ENCODE results near the gene ERBB4. TPM values are rescaled to one million over a fixed set of nuclear protein-coding genes. Genes with fewer than 3 reads are reported as not detected.

Gene ERBB4
- total RNA-seq, 4 donors from 2014 or later: 0.16 to 12.7 (median 0.27) TPM; not detected in 1

DNA sequence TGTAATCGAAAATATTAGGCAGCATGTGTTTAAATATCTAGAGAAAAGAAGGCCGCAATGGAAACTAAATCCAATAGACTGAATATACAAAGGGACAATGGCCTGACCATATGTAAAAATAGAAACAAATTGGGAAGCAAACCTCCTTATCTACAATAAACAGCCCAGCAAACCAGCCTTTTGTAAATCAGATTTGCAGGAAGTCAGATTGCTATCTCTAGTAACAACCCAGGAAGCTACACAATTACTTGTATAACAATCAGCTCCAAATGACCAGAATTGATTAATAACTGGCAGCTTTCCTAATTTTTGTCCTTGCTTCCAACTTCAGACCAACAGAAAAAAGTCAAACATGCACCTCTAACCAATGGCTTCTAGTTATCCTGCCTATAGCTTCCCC, 1122.2 kb downstream of the ERBB4 start:
- WGBS, 2 donors (ENCODE audit: low coverage in 1 of 2): 75 to 86% methylated on average over 2 of the region's 2 CpGs
- TF ChIP-seq, protein P1, sequence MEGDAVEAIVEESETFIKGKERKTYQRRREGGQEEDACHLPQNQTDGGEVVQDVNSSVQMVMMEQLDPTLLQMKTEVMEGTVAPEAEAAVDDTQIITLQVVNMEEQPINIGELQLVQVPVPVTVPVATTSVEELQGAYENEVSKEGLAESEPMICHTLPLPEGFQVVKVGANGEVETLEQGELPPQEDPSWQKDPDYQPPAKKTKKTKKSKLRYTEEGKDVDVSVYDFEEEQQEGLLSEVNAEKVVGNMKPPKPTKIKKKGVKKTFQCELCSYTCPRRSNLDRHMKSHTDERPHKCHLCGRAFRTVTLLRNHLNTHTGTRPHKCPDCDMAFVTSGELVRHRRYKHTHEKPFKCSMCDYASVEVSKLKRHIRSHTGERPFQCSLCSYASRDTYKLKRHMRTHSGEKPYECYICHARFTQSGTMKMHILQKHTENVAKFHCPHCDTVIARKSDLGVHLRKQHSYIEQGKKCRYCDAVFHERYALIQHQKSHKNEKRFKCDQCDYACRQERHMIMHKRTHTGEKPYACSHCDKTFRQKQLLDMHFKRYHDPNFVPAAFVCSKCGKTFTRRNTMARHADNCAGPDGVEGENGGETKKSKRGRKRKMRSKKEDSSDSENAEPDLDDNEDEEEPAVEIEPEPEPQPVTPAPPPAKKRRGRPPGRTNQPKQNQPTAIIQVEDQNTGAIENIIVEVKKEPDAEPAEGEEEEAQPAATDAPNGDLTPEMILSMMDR (IDR thresholded peaks at IDR 0.05): no peak
- TF ChIP-seq POLR2A (IDR thresholded peaks at IDR 0.05) (no peak), EP300 (IDR thresholded peaks at IDR 0.05; ENCODE audit: low read depth) (no peak), POLR2AphosphoS5 (IDR thresholded peaks at IDR 0.05) (no peak)

DNA sequence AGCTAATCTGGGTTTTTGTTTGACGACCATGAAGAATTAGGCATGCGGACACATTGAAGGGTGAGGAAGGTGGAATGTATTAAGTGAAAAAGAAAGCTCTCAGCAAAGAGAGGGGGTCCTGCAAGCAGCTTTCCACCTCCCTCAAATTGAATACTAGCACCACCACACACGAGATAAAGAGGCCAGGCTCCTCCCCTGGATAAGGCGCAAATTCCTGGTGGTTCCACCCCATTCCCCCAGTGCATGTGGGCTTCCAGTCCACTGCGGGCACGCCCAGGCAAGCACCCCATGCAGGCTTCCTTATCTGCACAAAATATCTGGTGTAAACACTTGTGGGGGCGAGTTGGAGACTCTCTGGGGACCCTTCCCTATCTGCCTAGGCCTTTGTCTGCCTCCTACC, 1124.9 kb downstream of the ERBB4 start:
- Histone ChIP-seq H3K36me3 (no peaks in the 10 kb centered on the region), H3K27ac (no peak overlapping the region), H3K4me3 (no peak overlapping the region), H3K9me3 (peaks cover 0 to 3% of the 10 kb centered on the region in 2 donors), H3K27me3 (no peaks in the 10 kb centered on the region), H3K4me1 (no peaks in the 10 kb centered on the region)
- no peak for DNase-seq
- intact Hi-C loops (cut with DNase I; ENCODE audit: low total_unique reads): no loop called here
- TF ChIP-seq EP300 (IDR thresholded peaks at IDR 0.05; ENCODE audit: low read depth) (no peak), POLR2A (IDR thresholded peaks at IDR 0.05) (no peak), POLR2AphosphoS5 (IDR thresholded peaks at IDR 0.05) (no peak)
- TF ChIP-seq, protein P1 (IDR thresholded peaks at IDR 0.05): no peak
- in situ Hi-C loops (cut with MboI; ENCODE audit: low pct_ligation_motif_present in 1 of 4, low pct_unique_long_range_greater_than_20kb in 1 of 4, low sequenced_read_pairs in 3 of 4): no loop called here
- WGBS, 2 donors (ENCODE audit: low coverage in 1 of 2): 86 to 92% methylated on average over 4 to 7 of the region's 7 CpGs

More for the DNA sequence above, 1122.2 kb downstream of the ERBB4 start:
- peaks cover 0 to 3% of the 10 kb centered on the region in 2 donors for H3K9me3 ChIP-seq
- intact Hi-C loops (cut with DNase I; ENCODE audit: low total_unique reads) (no loop called here), in situ Hi-C loops (cut with MboI; ENCODE audit: low pct_ligation_motif_present in 1 of 4, low pct_unique_long_range_greater_than_20kb in 1 of 4, low sequenced_read_pairs in 3 of 4) (no loop called here)
- no peak for DNase-seq
- no peaks in the 10 kb centered on the region for H3K4me1 ChIP-seq
- no peaks in the 10 kb centered on the region for H3K27me3 ChIP-seq
- no peak overlapping the region for H3K27ac ChIP-seq
- H3K4me3 ChIP-seq: no peak overlapping the region
- H3K36me3 ChIP-seq: no peaks in the 10 kb centered on the region

DNA sequence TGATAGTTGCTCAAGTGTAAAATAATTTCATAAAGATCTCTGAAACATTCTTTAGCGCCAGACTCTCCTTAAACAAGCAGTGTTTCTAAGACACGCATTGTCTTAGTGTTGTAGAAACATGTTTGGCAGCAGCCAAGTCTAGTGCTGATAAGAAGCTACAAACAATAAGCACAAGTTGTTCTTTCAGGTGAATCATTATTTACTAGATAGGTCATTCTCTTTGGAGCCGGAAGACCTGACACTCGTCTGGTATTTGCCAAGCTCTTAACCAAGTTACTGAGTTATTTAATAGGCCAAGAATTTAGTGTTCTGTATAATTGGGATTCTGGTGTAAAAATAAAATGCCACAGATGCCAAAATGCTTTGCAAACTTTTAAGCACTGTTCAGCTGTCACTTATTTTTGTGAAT, 1130.1 kb downstream of the ERBB4 start:
- TF ChIP-seq EP300 (IDR thresholded peaks at IDR 0.05; ENCODE audit: low read depth): no peak
- TF ChIP-seq, protein P1 (IDR thresholded peaks at IDR 0.05): no peak
- no peak for TF ChIP-seq POLR2AphosphoS5 (IDR thresholded peaks at IDR 0.05)
- no peak for TF ChIP-seq POLR2A (IDR thresholded peaks at IDR 0.05)
- intact Hi-C loops (cut with DNase I; ENCODE audit: low total_unique reads) (no loop called here), in situ Hi-C loops (cut with MboI; ENCODE audit: low pct_ligation_motif_present in 1 of 4, low pct_unique_long_range_greater_than_20kb in 1 of 4, low sequenced_read_pairs in 3 of 4) (no loop called here)
- Histone ChIP-seq H3K9me3 (no peaks in the 10 kb centered on the region), H3K36me3 (no peaks in the 10 kb centered on the region), H3K27me3 (no peaks in the 10 kb centered on the region), H3K4me3 (no peak overlapping the region), H3K4me1 (no peaks in the 10 kb centered on the region), H3K27ac (no peak overlapping the region)
- DNase-seq: no peak
- WGBS, 2 donors (ENCODE audit: low coverage in 1 of 2): 23 to 41% methylated on average over 4 of the region's 4 CpGs

DNA sequence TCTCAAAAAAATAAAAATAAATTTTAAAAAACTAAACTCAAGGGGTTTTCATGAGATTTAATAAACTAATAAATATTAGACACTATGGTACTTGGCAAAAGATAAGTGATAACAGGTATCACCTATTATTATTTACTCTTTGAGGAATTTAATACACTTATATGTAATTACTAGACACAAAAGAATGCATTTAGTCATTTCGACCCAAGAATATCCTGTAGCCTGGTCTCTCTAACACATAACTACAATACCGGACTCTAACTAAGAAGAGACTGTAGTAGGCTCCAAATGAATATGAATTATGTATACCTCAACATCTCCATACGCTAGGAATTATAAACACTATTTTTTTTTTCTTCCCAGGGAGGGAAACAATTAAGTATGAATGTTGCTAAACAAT, 1131.5 kb downstream of the ERBB4 start:
- no peaks in the 10 kb centered on the region for H3K9me3 ChIP-seq
- in situ Hi-C loops (cut with MboI; ENCODE audit: low pct_ligation_motif_present in 1 of 4, low pct_unique_long_range_greater_than_20kb in 1 of 4, low sequenced_read_pairs in 3 of 4) (no loop called here), intact Hi-C loops (cut with DNase I; ENCODE audit: low total_unique reads) (no loop called here)
- H3K27ac ChIP-seq: no peak overlapping the region
- H3K4me1 ChIP-seq: no peaks in the 10 kb centered on the region
- H3K36me3 ChIP-seq: no peaks in the 10 kb centered on the region
- no peak for TF ChIP-seq POLR2A (IDR thresholded peaks at IDR 0.05)
- TF ChIP-seq POLR2AphosphoS5 (IDR thresholded peaks at IDR 0.05): no peak
- TF ChIP-seq, protein P1 (IDR thresholded peaks at IDR 0.05): no peak
- TF ChIP-seq EP300 (IDR thresholded peaks at IDR 0.05; ENCODE audit: low read depth): no peak
- H3K27me3 ChIP-seq: no peaks in the 10 kb centered on the region
- H3K4me3 ChIP-seq: no peak overlapping the region
- 83 to 87% methylated on average over 3 of the region's 3 CpGs for WGBS, 2 donors (ENCODE audit: low coverage in 1 of 2)
- DNase-seq: no peak

Measured in transverse colon (tissue), 4 donors.